H9 (cell line): Measurements from ENCODE around the gene DAAM1. TPM values are rescaled to one million over a fixed set of nuclear protein-coding genes. Genes with fewer than 3 reads are reported as not detected.
A peak's percentile ranks its signal among the peaks of the same experiment; 100 is the strongest.

ENCODE experiments used
- DNase-seq: peaks from one replicate; pipeline ENCODE4 v3.0.0-alpha.2; 2017
- H2AFZ ChIP-seq: one replicate; pipeline ENCODE4 v1.6.1; 2013; ENCODE audit warnings: mild to moderate bottlenecking, low read length, control low read depth, moderate library complexity
- H2AK5ac ChIP-seq: 2 replicates; pipeline ENCODE4 v1.6.1; 2013; ENCODE audit warnings: low read length, control low read depth, mixed read lengths; ENCODE audit not compliant: insufficient read length
- H2BK120ac ChIP-seq: one replicate; pipeline ENCODE4 v1.6.1; 2013; ENCODE audit warnings: low read depth, mild to moderate bottlenecking, low read length, control low read depth, inconsistent platforms; ENCODE audit not compliant: poor library complexity, severe bottlenecking
- H2BK12ac ChIP-seq: 2 replicates; pipeline ENCODE4 v1.6.1; 2013; ENCODE audit warnings: low read length, control low read depth, mixed read lengths, low read depth; ENCODE audit not compliant: insufficient read length
- H2BK15ac ChIP-seq: 2 replicates; pipeline ENCODE4 v1.6.1; 2013; ENCODE audit warnings: low read depth, low read length, control low read depth
- H2BK20ac ChIP-seq: one replicate; pipeline ENCODE4 v1.6.1; 2013; ENCODE audit warnings: low read depth, mild to moderate bottlenecking, low read length, control low read depth, inconsistent platforms; ENCODE audit not compliant: poor library complexity, severe bottlenecking
- H2BK5ac ChIP-seq: 2 replicates; pipeline ENCODE4 v1.6.1; 2013; ENCODE audit warnings: low read length, control low read depth, mixed read lengths; ENCODE audit not compliant: insufficient read length
- H3K14ac ChIP-seq: 2 replicates; pipeline ENCODE4 v1.6.1; 2013; ENCODE audit warnings: low read length, control low read depth; ENCODE audit not compliant: insufficient read depth
- H3K18ac ChIP-seq: 2 replicates; pipeline ENCODE4 v1.6.1; 2013; ENCODE audit warnings: low read depth, mild to moderate bottlenecking, mixed read lengths, low read length, control low read depth; ENCODE audit not compliant: insufficient read length
- H3K23ac ChIP-seq: 2 replicates; pipeline ENCODE4 v1.6.1; 2013; ENCODE audit warnings: low read length, control low read depth, mixed read lengths, low read depth; ENCODE audit not compliant: insufficient read length
- H3K23me2 ChIP-seq: 2 replicates; pipeline ENCODE4 v1.6.1; 2013; ENCODE audit warnings: low read depth, mild to moderate bottlenecking, mixed read lengths, low read length, control low read depth; ENCODE audit not compliant: insufficient read length, poor library complexity, severe bottlenecking
- H3K27ac ChIP-seq: 2 replicates; pipeline ENCODE4 v1.5.1; 2013; ENCODE audit warnings: low read length, control low read depth, mixed read lengths, low read depth; ENCODE audit not compliant: insufficient read length
- H3K27me3 ChIP-seq: 2 replicates; pipeline ENCODE4 v1.6.1; 2013; ENCODE audit warnings: low read length, control low read depth, inconsistent platforms; ENCODE audit not compliant: insufficient read depth
- H3K4ac ChIP-seq: 2 replicates; pipeline ENCODE4 v1.6.1; 2013; ENCODE audit warnings: low read depth, mild to moderate bottlenecking, control low read depth, inconsistent platforms, low read length, moderate library complexity
- H3K4me1 ChIP-seq: 2 replicates; pipeline ENCODE4 v1.6.1; 2013; ENCODE audit warnings: low read length, control low read depth, inconsistent platforms; ENCODE audit not compliant: insufficient read depth
- H3K4me2 ChIP-seq: 2 replicates; pipeline ENCODE4 v1.6.1; 2013; ENCODE audit warnings: low read length, control low read depth, mixed read lengths; ENCODE audit not compliant: insufficient read length, insufficient read depth
- H3K56ac ChIP-seq: 2 replicates; pipeline ENCODE4 v1.6.1; 2013; ENCODE audit warnings: low read depth, mild to moderate bottlenecking, mixed read lengths, low read length, control low read depth; ENCODE audit not compliant: insufficient read length
- H3K79me1 ChIP-seq: 2 replicates; pipeline ENCODE4 v1.6.1; 2013; ENCODE audit warnings: low read depth, mild to moderate bottlenecking, moderate library complexity, low read length, control low read depth, inconsistent platforms; ENCODE audit not compliant: insufficient read depth, poor library complexity, severe bottlenecking
- H3K79me2 ChIP-seq: 2 replicates; pipeline ENCODE4 v1.6.1; 2013; ENCODE audit warnings: low read length, control low read depth, inconsistent platforms; ENCODE audit not compliant: insufficient read depth
- H3K9ac ChIP-seq: 2 replicates; pipeline ENCODE4 v1.6.1; 2013; ENCODE audit warnings: low read length, control low read depth, mixed read lengths; ENCODE audit not compliant: insufficient read length; ENCODE audit errors: extremely low read depth
- H3K9me3 ChIP-seq: one replicate; pipeline ENCODE4 v1.6.1; 2013; ENCODE audit warnings: low read depth, low read length, inconsistent platforms; ENCODE audit not compliant: control insufficient read depth
- H3T11ph ChIP-seq: one replicate; pipeline ENCODE4 v1.6.1; 2013; ENCODE audit warnings: mild to moderate bottlenecking, low read length, control low read depth, inconsistent platforms
- H4K20me1 ChIP-seq: one replicate; pipeline ENCODE4 v1.6.1; 2013; ENCODE audit not compliant: control insufficient read depth, insufficient read length, insufficient read depth
- H4K5ac ChIP-seq: 2 replicates; pipeline ENCODE4 v1.6.1; 2013; ENCODE audit warnings: low read depth, mild to moderate bottlenecking, mixed read lengths, low read length, control low read depth; ENCODE audit not compliant: insufficient read length
- H4K8ac ChIP-seq: replicated peaks from 2 replicates; pipeline ENCODE4 v1.6.1; 2013; ENCODE audit warnings: low read length, control low read depth, mixed read lengths, low read depth; ENCODE audit not compliant: insufficient read length
- H4K91ac ChIP-seq: 2 replicates; pipeline ENCODE4 v1.6.1; 2013; ENCODE audit warnings: low read depth, mild to moderate bottlenecking, moderate library complexity, mixed read lengths, low read length, control low read depth; ENCODE audit not compliant: insufficient read length
- H3K27ac Mint-ChIP-seq, 3 experiments: 2 replicates in 2 of 3; 3 replicates in 1 of 3; pipeline ENCODE4 v1.8.0; 2020 to 2021; ENCODE audit warnings: mixed read lengths in 3 of 3, mild to moderate bottlenecking in 1 of 3, moderate library complexity in 1 of 3
- H3K27me3 Mint-ChIP-seq: 2 replicates; pipeline ENCODE4 v1.8.0; 2021; ENCODE audit warnings: low read depth, mild to moderate bottlenecking, moderate library complexity, mixed read lengths
- H3K36me3 Mint-ChIP-seq, 3 experiments: 2 replicates in 2 of 3; 3 replicates in 1 of 3; pipeline ENCODE4 v1.8.0; 2020 to 2021; ENCODE audit warnings: low read depth in 3 of 3, mixed read lengths in 3 of 3; ENCODE audit not compliant: insufficient read depth in 1 of 3
- H3K4me1 Mint-ChIP-seq, 2 experiments: 2 replicates each; pipeline ENCODE4 v1.8.0; 2020; ENCODE audit warnings: mixed read lengths in 2 of 2
- H3K4me3 Mint-ChIP-seq, 2 experiments: 2 replicates in 1 of 2; 3 replicates in 1 of 2; pipeline ENCODE4 v1.8.0; 2020 to 2021; ENCODE audit warnings: mild to moderate bottlenecking in 2 of 2, mixed read lengths in 2 of 2, moderate library complexity in 1 of 2
- H3K9me3 Mint-ChIP-seq, 2 experiments: 2 replicates in 1 of 2; 3 replicates in 1 of 2; pipeline ENCODE4 v1.8.0; 2020; ENCODE audit warnings: mild to moderate bottlenecking in 2 of 2, mixed read lengths in 2 of 2, moderate library complexity in 1 of 2
- CTCF ChIP-seq: fragments of 200-600 bp; sonication (generic); conservative IDR thresholded peaks from 3 replicates; pipeline ENCODE4 v1.8.0; 2021; ENCODE audit warnings: antibody characterized with exemption, mild to moderate bottlenecking
- WGBS: extraction: QIAGEN DNeasy Blood & Tissue Kit; methylation state at CpG from one replicate; pipeline ENCODE4 v1.1.7; 2013; ENCODE audit warnings: missing lambda C conversion rate, low lambda C conversion rate, mixed read lengths; ENCODE audit not compliant: insufficient read length; ENCODE audit errors: extremely low coverage; 5-methylcytosine and 5-hydroxymethylcytosine counted together
- total RNA-seq: library from RNA; stranded (reverse); gene quantifications from 2 replicates; pipeline ENCODE4 v1.2.1, GENCODE V29; 2021

DAAM1 gene
- total RNA-seq, 1 experiment from 2014 or later: 19.5 TPM

- Histone ChIP-seq H3K27ac (no peak overlapping the region), H3K9me3 (no peaks in the 10 kb centered on the region), H2AFZ (no peak overlapping the region), H2BK5ac (no peak overlapping the region), H2AK5ac (no peak overlapping the region), H3K79me1 (no peaks in the 10 kb centered on the region), H2BK15ac (no peak overlapping the region), H3K4ac (no peak overlapping the region), H2BK120ac (no peak overlapping the region), H3K23ac (no peak overlapping the region), H3K18ac (no peak overlapping the region), H3T11ph (no peak overlapping the region), H3K9ac (no peak overlapping the region), H3K79me2 (no peaks in the 10 kb centered on the region), H3K4me2 (no peak overlapping the region), H4K8ac (no peak overlapping the region), H3K4me1 (peaks cover 3% of the 10 kb centered on the region), H3K23me2 (no peaks in the 10 kb centered on the region), H2BK12ac (no peak overlapping the region), H4K20me1 (no peaks in the 10 kb centered on the region), H4K91ac (no peak overlapping the region), H2BK20ac (no peak overlapping the region), H3K27me3 (no peaks in the 10 kb centered on the region), H3K14ac (no peak overlapping the region), H4K5ac (no peak overlapping the region), H3K56ac (no peak overlapping the region)
- TF ChIP-seq CTCF: no peak
- no peaks in the 10 kb centered on the region for H3K9me3 Mint-ChIP-seq
- no peaks in the 10 kb centered on the region for H3K27me3 Mint-ChIP-seq
- peak overlapping the region in 1 of 3 experiments; percentile 30; a peak in 2 of 7 replicates for H3K27ac Mint-ChIP-seq
- peaks cover 0 to 4% (median 0%) of the 10 kb centered on the region in 3 experiments; a peak in 1 of 7 replicates for H3K36me3 Mint-ChIP-seq
- H3K4me1 Mint-ChIP-seq: peaks cover 15 to 19% of the 10 kb centered on the region in 2 experiments
- DNase-seq: no peak
- no peak overlapping the region for H3K4me3 Mint-ChIP-seq
- no CpG with 5 or more reads among the region's 3 CpGs for WGBS
Observed at GRCh38 chr14:59247801-59248584, 59.5 kb downstream of the DAAM1 start.
